ENCODE data around the gene CEACAM8. TPM values are rescaled to one million over a fixed set of nuclear protein-coding genes. Genes with fewer than 3 reads are reported as not detected.

CEACAM8 gene
- total RNA-seq, 1 experiment from 2014 or later: not detected

DNA sequence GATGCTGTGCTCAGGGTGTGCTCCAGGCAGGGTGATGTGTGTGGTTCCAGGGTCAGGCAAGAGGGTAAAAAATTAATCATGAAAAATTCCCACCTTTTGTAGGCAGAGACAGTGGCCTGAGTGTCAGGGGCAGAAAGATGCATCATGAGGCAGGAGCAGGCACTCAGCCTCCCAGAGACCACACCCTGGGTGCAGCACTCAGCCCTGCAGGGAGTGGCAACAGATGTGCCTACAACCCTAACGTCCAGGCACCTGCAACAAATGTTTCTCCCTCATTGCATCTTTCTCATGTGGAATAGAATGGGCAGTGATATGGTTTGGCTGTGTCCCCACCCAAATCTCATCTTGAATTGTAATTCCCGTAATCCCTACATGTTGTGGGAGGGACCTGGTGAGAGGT, 46.8 kb downstream of the CEACAM8 start:
- ChIA-PET CTCF (no interaction called here), RAD21 (ENCODE audit: low non-redundant PET in 1 of 2, low total read pairs in 2 of 2, uncharacterized antibody in 2 of 2, unreplicated experiment in 2 of 2) (no interaction called here), POLR2A (no interaction called here)
- H3K4me3 ChIP-seq (replicated peaks in 1 of 2; ENCODE audit: low read depth in 1 of 2, low read length in 2 of 2): no peak overlapping the region
- H3K36me3 ChIP-seq (ENCODE audit: control insufficient read depth in 1 of 2, insufficient read depth in 2 of 2, low read length in 2 of 2): no peaks in the 10 kb centered on the region
- no peaks in the 10 kb centered on the region for H3K4me1 ChIP-seq (ENCODE audit: control insufficient read depth in 1 of 2, insufficient read depth in 2 of 2, low read length in 2 of 2)
- no peaks in the 10 kb centered on the region for H3K9me2 ChIP-seq (ENCODE audit: insufficient read depth)
- no peak for ATAC-seq
- intact Hi-C loops (cut with micrococcal nuclease): no loop called here
- no peak overlapping the region for H3K27ac ChIP-seq (ENCODE audit: low read depth, low read length)
- no peaks in the 10 kb centered on the region for H4K20me1 ChIP-seq (ENCODE audit: insufficient read depth)
- H3K9ac ChIP-seq (ENCODE audit: low read length): no peak overlapping the region
- H3K9me3 ChIP-seq (ENCODE audit: control insufficient read depth in 1 of 2, insufficient read depth in 1 of 2, low read depth in 1 of 2, low read length in 2 of 2): no peaks in the 10 kb centered on the region
- H3K4me2 ChIP-seq (ENCODE audit: low read length): no peak overlapping the region
- BruUV-seq (replicated peaks): no TSS peak
- no peak for DNase-seq (ENCODE audit: low read depth, low spot score)
- no peak for TF ChIP-seq ELF1 (IDR thresholded peaks at IDR 0.05; ENCODE audit: borderline replicate concordance, low read depth)
- H3K79me2 ChIP-seq (ENCODE audit: insufficient read depth, low read length): no peaks in the 10 kb centered on the region
- H3K27me3 ChIP-seq (ENCODE audit: insufficient read depth, low read length): no peaks in the 10 kb centered on the region
- no peak overlapping the region for H2AFZ ChIP-seq (ENCODE audit: low read depth, low read length, poor library complexity, severe bottlenecking)

- Histone ChIP-seq H3K9me3 (ENCODE audit: control insufficient read depth in 1 of 2, insufficient read depth in 1 of 2, low read depth in 1 of 2, low read length in 2 of 2) (no peaks in the 10 kb centered on the region), H3K79me2 (ENCODE audit: insufficient read depth, low read length) (no peaks in the 10 kb centered on the region), H3K4me2 (ENCODE audit: low read length) (no peak overlapping the region), H3K36me3 (ENCODE audit: control insufficient read depth in 1 of 2, insufficient read depth in 2 of 2, low read length in 2 of 2) (no peaks in the 10 kb centered on the region), H3K4me3 (replicated peaks in 1 of 2; ENCODE audit: low read depth in 1 of 2, low read length in 2 of 2) (no peak overlapping the region), H4K20me1 (ENCODE audit: insufficient read depth) (no peaks in the 10 kb centered on the region), H3K27ac (ENCODE audit: low read depth, low read length) (no peak overlapping the region), H2AFZ (ENCODE audit: low read depth, low read length, poor library complexity, severe bottlenecking) (no peak overlapping the region), H3K9ac (ENCODE audit: low read length) (no peak overlapping the region), H3K27me3 (ENCODE audit: insufficient read depth, low read length) (no peaks in the 10 kb centered on the region), H3K9me2 (ENCODE audit: insufficient read depth) (no peaks in the 10 kb centered on the region), H3K4me1 (ENCODE audit: control insufficient read depth in 1 of 2, insufficient read depth in 2 of 2, low read length in 2 of 2) (no peaks in the 10 kb centered on the region)
- ChIA-PET POLR2A (no interaction called here), RAD21 (ENCODE audit: low non-redundant PET in 1 of 2, low total read pairs in 2 of 2, uncharacterized antibody in 2 of 2, unreplicated experiment in 2 of 2) (no interaction called here), CTCF (no interaction called here)
- intact Hi-C loops (cut with micrococcal nuclease): no loop called here
- DNase-seq (ENCODE audit: low read depth, low spot score): no peak
- no peak for ATAC-seq
- BruUV-seq (replicated peaks): no TSS peak
- TF ChIP-seq ZFX (IDR thresholded peaks at IDR 0.05) (no peak), CBX3 (IDR thresholded peaks at IDR 0.05; ENCODE audit: low read depth) (no peak), RAD21 (IDR thresholded peaks at IDR 0.05; ENCODE audit: low read depth) (no peak), ATF3 (IDR thresholded peaks at IDR 0.05) (no peak), EZH2phosphoT487 (IDR thresholded peaks at IDR 0.05; ENCODE audit: borderline replicate concordance) (no peak), TCF7L2 (IDR thresholded peaks at IDR 0.05; ENCODE audit: borderline replicate concordance, extremely low read depth, insufficient read depth, insufficient read length) (no peak), EGR1 (IDR thresholded peaks at IDR 0.05; ENCODE audit: low read depth) (no peak), FOSL1 (IDR thresholded peaks at IDR 0.05; ENCODE audit: low read depth) (no peak), JUND (IDR thresholded peaks at IDR 0.05) (no peak), ZNF274 (IDR thresholded peaks at IDR 0.05; ENCODE audit: low read depth, low read length) (no peak), CEBPB (IDR thresholded peaks at IDR 0.05; ENCODE audit: low read depth) (no peak), CTCF (IDR thresholded peaks at IDR 0.05 in 2 of 3, conservative IDR thresholded peaks at IDR 0.05 in 1 of 3; ENCODE audit: borderline replicate concordance in 1 of 3, insufficient read depth in 1 of 3, low read depth in 2 of 3, low read length in 2 of 3) (no peak), ELF1 (IDR thresholded peaks at IDR 0.05; ENCODE audit: borderline replicate concordance, low read depth) (no peak), POLR2AphosphoS5 (IDR thresholded peaks at IDR 0.05; ENCODE audit: low read depth, low read length) (no peak)
- TF ChIP-seq, protein P1, sequence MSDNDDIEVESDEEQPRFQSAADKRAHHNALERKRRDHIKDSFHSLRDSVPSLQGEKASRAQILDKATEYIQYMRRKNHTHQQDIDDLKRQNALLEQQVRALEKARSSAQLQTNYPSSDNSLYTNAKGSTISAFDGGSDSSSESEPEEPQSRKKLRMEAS (IDR thresholded peaks at IDR 0.05): no peak
- TF ChIP-seq, protein P2, sequence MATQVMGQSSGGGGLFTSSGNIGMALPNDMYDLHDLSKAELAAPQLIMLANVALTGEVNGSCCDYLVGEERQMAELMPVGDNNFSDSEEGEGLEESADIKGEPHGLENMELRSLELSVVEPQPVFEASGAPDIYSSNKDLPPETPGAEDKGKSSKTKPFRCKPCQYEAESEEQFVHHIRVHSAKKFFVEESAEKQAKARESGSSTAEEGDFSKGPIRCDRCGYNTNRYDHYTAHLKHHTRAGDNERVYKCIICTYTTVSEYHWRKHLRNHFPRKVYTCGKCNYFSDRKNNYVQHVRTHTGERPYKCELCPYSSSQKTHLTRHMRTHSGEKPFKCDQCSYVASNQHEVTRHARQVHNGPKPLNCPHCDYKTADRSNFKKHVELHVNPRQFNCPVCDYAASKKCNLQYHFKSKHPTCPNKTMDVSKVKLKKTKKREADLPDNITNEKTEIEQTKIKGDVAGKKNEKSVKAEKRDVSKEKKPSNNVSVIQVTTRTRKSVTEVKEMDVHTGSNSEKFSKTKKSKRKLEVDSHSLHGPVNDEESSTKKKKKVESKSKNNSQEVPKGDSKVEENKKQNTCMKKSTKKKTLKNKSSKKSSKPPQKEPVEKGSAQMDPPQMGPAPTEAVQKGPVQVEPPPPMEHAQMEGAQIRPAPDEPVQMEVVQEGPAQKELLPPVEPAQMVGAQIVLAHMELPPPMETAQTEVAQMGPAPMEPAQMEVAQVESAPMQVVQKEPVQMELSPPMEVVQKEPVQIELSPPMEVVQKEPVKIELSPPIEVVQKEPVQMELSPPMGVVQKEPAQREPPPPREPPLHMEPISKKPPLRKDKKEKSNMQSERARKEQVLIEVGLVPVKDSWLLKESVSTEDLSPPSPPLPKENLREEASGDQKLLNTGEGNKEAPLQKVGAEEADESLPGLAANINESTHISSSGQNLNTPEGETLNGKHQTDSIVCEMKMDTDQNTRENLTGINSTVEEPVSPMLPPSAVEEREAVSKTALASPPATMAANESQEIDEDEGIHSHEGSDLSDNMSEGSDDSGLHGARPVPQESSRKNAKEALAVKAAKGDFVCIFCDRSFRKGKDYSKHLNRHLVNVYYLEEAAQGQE (IDR thresholded peaks at IDR 0.05; ENCODE audit: low read depth): no peak
Observed at GRCh38 chr19:42546831-42547500, 47.8 kb downstream of the CEACAM8 start.

All from HCT116 (cell line).